Embryonic facial prominence (tissue), 1 donor: ENCODE results near the gene BPGM.
"Not testable (repeated sequence)": the region's sequence is repeated elsewhere in the genome, so short reads cannot be mapped to it uniquely, and the experiment has no call there.

Experiments used
- DNase-seq: peaks from one replicate; pipeline ENCODE4 v3.0.0-alpha.2; 2016; ENCODE audit errors: extremely low spot score

The BPGM gene

GRCh38 chr7:134665045-134665444, 18.4 kb downstream of the BPGM start:
- not testable (repeated sequence) for DNase-seq

DNA sequence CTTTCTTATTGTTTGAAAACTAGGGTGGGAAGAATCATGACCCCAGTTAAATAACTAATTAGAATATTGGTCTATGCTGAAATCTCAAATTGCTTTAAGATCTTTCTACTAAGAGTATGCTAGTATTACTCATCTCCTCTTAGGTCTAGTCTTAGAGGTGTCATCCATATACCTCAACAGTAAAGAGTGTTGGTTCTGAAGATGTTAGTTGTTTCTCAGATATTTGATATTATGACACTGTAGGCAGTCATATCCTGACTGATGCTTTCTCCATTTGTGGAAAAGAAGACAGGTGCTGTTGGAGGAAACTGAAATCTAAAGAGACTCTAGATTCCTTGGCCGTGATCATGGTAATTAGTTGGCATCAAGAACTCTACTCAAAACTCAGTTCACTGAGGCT, 21.2 kb downstream of the BPGM start:
- DNase-seq = no peak

- DNase-seq = no peak
These were observed 22.7 kb downstream of the BPGM start for GRCh38 chr7:134669388-134669787.

DNA sequence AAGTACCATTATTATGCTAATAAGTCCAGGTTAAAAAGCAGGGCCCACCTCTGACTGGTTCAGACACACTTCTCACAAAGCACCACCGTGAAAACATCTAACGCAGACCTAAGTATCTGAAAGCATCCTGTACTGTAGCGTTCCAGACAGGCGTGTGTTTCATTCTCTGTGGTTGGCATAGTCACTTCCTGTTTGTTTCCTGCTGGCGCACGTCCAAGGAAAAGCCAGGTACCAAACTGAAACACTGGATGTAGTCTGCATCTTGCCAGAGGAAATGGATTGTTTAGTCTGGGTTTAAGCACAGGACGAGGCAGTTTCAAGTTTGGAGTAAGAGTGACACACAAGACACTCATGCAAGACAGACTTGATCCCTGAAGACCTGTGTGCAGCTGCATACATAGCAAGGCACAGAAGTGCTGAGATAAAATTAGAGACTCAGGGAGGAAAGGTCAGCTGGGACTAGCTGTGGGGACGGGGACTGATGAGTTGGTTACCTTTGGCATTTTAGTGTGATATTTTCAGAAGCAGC, 23.3 kb downstream of the BPGM start:
- DNase-seq = no peak

- no peak for DNase-seq
These were observed 25.0 kb downstream of the BPGM start for GRCh38 chr7:134671609-134672008.

DNA sequence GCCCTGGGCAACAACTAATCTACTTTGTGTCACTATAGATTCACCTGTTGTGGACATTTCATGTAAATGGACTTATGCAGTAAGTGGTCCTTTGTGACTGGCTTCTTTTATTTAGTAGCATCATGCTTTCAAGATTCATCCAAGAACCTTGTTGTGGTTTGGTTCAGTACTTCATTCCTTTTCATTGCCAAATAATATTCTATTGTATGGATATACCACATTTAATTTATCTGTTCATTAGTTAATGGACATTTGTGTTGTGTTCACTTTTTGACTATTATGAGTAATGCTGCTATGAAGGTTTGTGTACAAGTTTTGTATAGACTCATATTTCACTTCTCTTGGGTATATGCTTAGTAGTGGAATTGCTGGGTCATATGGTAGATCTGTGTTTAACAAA, 27.8 kb downstream of the BPGM start:
- DNase-seq = no peak

GRCh38 chr7:134676743-134677142, 30.1 kb downstream of the BPGM start:
- DNase-seq = no peak

DNA sequence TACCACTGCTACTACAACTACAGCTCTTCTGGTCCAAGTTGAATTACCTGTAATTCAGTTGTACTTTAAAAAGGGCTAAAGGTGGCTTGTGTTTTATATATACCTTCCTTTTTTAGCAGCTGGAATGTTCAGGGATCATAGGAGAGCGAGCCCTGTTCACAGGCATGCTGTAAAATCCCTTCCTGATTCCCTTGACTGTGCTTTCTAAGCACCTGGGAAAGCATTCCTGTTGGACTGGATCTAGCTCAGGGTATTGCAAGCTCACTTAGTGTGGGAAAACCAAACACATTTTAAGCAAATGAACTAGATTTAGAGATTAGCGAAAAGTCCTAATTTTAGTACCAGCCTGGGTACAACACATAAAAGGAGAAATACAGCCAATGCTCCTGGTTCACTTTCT, 31.5 kb downstream of the BPGM start:
- DNase-seq = no peak

DNA sequence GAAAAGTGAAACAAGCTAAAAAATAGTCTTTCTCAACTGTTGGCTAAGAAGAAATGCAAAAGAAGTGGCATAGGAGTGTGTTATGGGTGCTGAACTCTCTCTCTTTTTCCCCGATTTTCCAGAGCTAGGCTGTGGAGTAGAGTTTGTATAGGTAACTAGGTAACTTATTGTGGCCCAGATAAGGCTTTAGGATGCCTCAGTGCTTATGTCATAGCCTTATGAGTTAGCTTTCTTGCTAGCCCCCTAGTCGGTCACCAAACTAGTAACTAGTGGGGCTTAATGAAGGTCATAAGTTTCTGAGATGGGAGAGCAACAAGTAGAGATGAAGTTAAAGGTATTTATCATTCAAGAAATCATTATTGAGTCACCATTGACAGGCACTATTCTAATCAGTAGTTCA, 32.4 kb downstream of the BPGM start:
- DNase-seq = no peak

DNA sequence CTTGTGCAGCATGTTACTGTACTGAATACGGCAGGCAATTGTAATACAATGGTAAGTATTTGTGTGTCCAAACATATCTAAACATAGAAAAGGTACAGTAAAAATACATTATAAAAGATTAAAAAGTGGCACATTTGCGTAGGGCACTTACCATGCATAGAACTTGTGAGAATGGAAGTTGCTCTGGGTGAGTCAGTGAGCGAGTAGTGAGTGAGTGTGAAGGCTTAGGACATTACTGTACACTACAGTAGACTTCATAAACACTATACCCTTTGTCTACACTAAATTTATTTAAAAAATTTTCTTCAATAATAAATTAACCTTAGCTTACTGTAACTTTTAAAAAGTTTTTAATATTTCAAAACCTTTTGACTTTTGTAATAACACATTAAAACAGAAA, 37.5 kb downstream of the BPGM start:
- no peak for DNase-seq

- no peak for DNase-seq
These were observed 38.6 kb downstream of the BPGM start for GRCh38 chr7:134685250-134685649.

DNA sequence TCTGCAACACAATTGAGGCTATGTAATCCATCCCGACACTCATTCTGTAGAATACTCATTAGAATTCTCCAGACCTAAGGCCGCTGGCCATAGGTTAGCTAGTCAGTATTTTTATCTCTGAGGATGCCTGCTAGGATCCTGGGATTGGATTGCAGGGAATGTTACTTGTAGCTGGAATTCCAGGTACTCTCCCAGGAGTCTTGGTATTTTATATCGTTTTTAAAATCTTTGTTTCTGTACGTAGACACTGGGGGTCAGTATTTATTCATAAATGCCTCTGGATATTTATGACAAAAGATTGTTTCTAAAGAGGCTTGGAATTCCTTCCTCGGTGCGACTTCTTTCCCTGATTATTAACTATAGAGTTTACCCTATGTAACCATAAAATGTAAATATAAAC, 40.1 kb downstream of the BPGM start:
- DNase-seq = no peak

GRCh38 chr7:134689550-134689949, 42.9 kb downstream of the BPGM start:
- not testable (repeated sequence) for DNase-seq

GRCh38 chr7:134690016-134690415, 43.4 kb downstream of the BPGM start:
- DNase-seq = peak; percentile 72

- no peak for DNase-seq
These were observed 44.2 kb downstream of the BPGM start for GRCh38 chr7:134690614-134691504.

GRCh38 chr7:134691546-134692343, 45.1 kb downstream of the BPGM start:
- peak; percentile 65 for DNase-seq

- no peak for DNase-seq
These were observed 45.7 kb downstream of the BPGM start for GRCh38 chr7:134692344-134692705.

- DNase-seq = no peak
These were observed 46.6 kb downstream of the BPGM start for GRCh38 chr7:134693256-134693655.

DNA sequence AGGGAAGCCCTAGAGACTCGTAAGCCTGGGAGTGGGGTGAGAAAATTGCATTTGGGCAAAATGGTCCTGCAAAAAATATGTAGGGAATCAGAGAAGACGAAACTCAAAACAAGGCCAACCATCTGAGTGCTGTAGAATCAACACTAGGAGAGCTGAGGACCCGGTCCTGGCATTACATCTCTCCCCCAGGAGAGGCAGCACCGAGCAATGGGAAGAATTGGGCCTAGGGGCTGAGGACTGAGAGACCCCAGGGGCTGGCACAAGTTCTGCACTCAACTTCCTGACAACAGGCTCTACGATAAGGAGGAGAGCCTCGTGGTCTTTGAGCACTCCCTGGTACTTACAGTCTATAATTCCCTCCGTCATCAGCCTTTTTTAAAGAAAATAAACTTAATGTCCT, 47.6 kb downstream of the BPGM start:
- no peak for DNase-seq

DNA sequence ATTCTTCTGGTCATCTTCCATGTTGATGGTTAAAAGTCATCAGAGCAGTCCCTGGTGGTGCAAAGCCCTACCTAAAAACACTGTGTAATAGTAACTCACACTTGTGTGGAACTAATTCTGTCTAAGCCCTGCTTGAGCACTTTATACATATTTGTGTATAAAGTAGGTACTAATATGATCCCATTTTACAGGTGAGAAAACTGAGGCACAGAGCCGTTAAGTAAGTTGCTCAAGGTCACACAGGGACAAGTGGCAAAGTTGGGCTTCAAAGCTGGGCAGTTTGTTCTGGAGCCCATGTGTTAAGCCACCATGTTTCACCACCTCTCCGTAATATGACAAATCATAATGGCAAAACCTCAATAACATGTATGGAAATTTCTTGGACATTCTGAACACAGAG, 48.1 kb downstream of the BPGM start:
- no peak for DNase-seq

GRCh38 chr7:134695321-134695860, 48.7 kb downstream of the BPGM start:
- no peak for DNase-seq

DNA sequence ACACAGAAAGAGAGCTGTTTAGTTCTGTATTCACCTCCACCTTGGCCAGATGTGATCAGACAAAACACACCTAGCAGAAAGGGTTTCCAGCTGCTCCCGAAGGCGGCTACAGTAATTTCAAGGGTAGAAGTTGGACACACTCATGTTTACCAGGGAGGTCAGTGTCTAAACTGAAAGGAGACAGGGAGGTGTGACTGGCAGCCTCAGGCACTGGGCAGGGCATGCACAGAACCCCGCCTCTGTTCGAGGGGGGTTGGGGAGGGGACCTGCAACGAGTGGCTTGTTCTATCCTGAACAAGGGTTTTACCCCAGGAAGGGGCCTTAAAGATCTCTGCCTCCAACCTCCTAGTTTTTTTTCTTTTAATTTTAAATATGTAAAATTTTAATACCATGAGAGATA, 49.6 kb downstream of the BPGM start:
- no peak for DNase-seq
